Ascending aorta (tissue), 2 donors: Measurements from ENCODE around the gene ZFYVE9. TPM values are rescaled to one million over a fixed set of nuclear protein-coding genes. Genes with fewer than 3 reads are reported as not detected.
"Not testable (repeated sequence)": the region's sequence is repeated elsewhere in the genome, so short reads cannot be mapped to it uniquely, and the experiment has no call there.

Source experiments
- DNase-seq, 2 donors: peaks; one replicate each; pipeline ENCODE4 v3.0.0-alpha.2; 2019; ENCODE audit warnings: low spot score in 2 of 2
- H3K27ac ChIP-seq, 2 donors: fragments of 200-600 bp; sonication (generic); one replicate each; pipeline ENCODE4 v1.5.1; 2016 to 2017; ENCODE audit warnings: mild to moderate bottlenecking in 1 of 2
- H3K27me3 ChIP-seq: fragments of 200-600 bp; sonication (generic); one replicate; pipeline ENCODE4 v1.5.1; 2017
- H3K36me3 ChIP-seq, 2 donors: fragments of 200-600 bp; sonication (generic); one replicate each; pipeline ENCODE4 v1.5.1; 2016
- H3K4me1 ChIP-seq, 2 donors: fragments of 200-600 bp; sonication (generic); one replicate each; pipeline ENCODE4 v1.5.1; 2016 to 2017; ENCODE audit warnings: mild to moderate bottlenecking in 1 of 2
- H3K4me3 ChIP-seq, 2 donors: fragments of 200-600 bp; sonication (generic); one replicate each; pipeline ENCODE4 v1.5.1; 2016 to 2017; ENCODE audit warnings: mild to moderate bottlenecking in 1 of 2
- H3K9me3 ChIP-seq, 2 donors: fragments of 200-600 bp; sonication (generic); one replicate each; pipeline ENCODE4 v1.5.1; 2016
- CTCF ChIP-seq, 3 experiments: fragments of 200-600 bp in 2 of 3; fragments of 450-650 bp in 1 of 3; sonication (generic) in 2 of 3; IDR thresholded peaks; one replicate each; pipeline ENCODE4 v1.5.1; 2016 to 2019; ENCODE audit warnings: antibody characterized with exemption in 3 of 3, mild to moderate bottlenecking in 1 of 3, moderate library complexity in 1 of 3
- intact Hi-C: fragments of 100-400 bp; cut with DNase I; formaldehyde crosslinking; loops from one replicate; pipeline ENCODE4 v1.15.1; 2023
- total RNA-seq: library from RNA; depleted of rRNA; stranded (reverse); fragments of >200 nt; gene quantifications from one replicate; pipeline ENCODE4 v1.1.0, GENCODE V29; 2016

Gene ZFYVE9
- total RNA-seq, 1 donor from 2014 or later, result 8.1 TPM

- H3K27ac ChIP-seq, result no peak overlapping the region
- H3K36me3 ChIP-seq, result no peaks in the 10 kb centered on the region
- no peak for TF ChIP-seq CTCF (IDR thresholded peaks at IDR 0.05)
- H3K4me1 ChIP-seq, result no peaks in the 10 kb centered on the region
- no peak for DNase-seq
- intact Hi-C loops, result no loop called here
- no peaks in the 10 kb centered on the region for H3K27me3 ChIP-seq
- H3K4me3 ChIP-seq, result no peak overlapping the region
- no peaks in the 10 kb centered on the region for H3K9me3 ChIP-seq
Observed at GRCh38 chr1:52180176-52180575, 38.3 kb downstream of the ZFYVE9 start.

- H3K4me1 ChIP-seq, H3K36me3 ChIP-seq, DNase-seq, H3K4me3 ChIP-seq, intact Hi-C loops, H3K27me3 ChIP-seq, H3K27ac ChIP-seq, H3K9me3 ChIP-seq: not testable (repeated sequence)
Observed at GRCh38 chr1:52181759-52182158, 39.9 kb downstream of the ZFYVE9 start.

- H3K9me3 ChIP-seq, H3K27me3 ChIP-seq, intact Hi-C loops, H3K4me3 ChIP-seq, DNase-seq, H3K4me1 ChIP-seq, H3K27ac ChIP-seq, H3K36me3 ChIP-seq: not testable (repeated sequence)
Observed at GRCh38 chr1:52182328-52182727, 40.4 kb downstream of the ZFYVE9 start.

DNA sequence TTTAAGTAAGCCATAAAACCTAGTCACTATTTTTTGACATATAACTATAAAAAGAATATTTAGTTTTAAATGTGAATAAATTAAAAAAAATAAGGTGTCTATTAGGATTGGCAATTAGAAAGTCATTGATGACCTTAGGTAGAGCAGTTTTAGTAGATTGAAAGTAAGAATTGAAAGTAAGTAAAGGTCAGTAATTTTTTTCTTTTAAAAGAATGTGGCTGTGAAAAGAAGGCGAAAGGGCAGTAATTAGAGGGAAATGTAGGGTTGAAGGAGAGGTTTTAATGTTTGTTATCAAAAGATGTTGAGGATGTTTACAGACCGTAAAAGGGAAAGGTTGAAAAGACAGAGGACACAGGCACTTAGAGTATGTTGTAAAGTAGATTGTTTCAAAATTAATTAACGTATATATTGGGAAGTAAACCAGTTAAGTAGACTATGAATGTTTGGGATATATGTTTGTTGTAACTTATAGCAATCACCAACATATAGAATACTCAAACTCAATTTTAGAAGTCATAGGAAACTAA, 41.0 kb downstream of the ZFYVE9 start:
- H3K27ac ChIP-seq, result no peak overlapping the region
- no peak for DNase-seq
- no peak overlapping the region for H3K4me3 ChIP-seq
- no peak for TF ChIP-seq CTCF (IDR thresholded peaks at IDR 0.05)
- no peaks in the 10 kb centered on the region for H3K9me3 ChIP-seq
- intact Hi-C loops, result no loop called here
- H3K27me3 ChIP-seq, result no peaks in the 10 kb centered on the region
- no peaks in the 10 kb centered on the region for H3K36me3 ChIP-seq
- peaks cover 0 to 3% of the 10 kb centered on the region in 2 donors for H3K4me1 ChIP-seq

DNA sequence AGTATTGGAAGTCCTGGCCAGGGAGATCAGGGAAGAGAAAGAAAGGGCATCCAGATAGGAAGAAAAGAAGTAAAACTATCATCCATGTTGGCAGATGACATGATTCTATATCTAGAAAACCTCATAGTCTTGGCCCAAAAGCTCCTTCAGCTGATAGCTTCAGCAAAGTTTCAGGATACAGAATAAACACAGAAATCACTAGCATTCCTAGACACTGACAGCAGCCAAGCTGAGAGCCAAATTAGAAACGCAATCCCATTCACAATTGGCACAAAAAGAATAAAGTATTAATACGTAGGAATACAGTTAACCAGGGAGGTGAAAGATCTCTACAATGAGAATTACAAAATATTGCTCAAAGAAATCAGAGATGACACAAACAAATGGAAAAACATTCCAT, 44.6 kb downstream of the ZFYVE9 start:
- TF ChIP-seq CTCF (IDR thresholded peaks at IDR 0.05), result no peak
- no peak for DNase-seq
- intact Hi-C loops, result no loop called here
- no peak overlapping the region for H3K4me3 ChIP-seq
- no peaks in the 10 kb centered on the region for H3K9me3 ChIP-seq
- H3K27ac ChIP-seq, result peak overlapping the region in 1 of 2 donors; percentile 43
- H3K4me1 ChIP-seq, result peaks cover 0 to 3% of the 10 kb centered on the region in 2 donors
- no peaks in the 10 kb centered on the region for H3K36me3 ChIP-seq
- no peaks in the 10 kb centered on the region for H3K27me3 ChIP-seq

GRCh38 chr1:52189898-52190480, 48.1 kb downstream of the ZFYVE9 start:
- TF ChIP-seq CTCF (IDR thresholded peaks at IDR 0.05), result no peak
- H3K4me3 ChIP-seq, result no peak overlapping the region
- peaks cover 0 to 3% of the 10 kb centered on the region in 2 donors for H3K4me1 ChIP-seq
- H3K9me3 ChIP-seq, result no peaks in the 10 kb centered on the region
- H3K27me3 ChIP-seq, result no peaks in the 10 kb centered on the region
- no peak for DNase-seq
- H3K27ac ChIP-seq, result no peak overlapping the region
- intact Hi-C loops, result no loop called here
- no peaks in the 10 kb centered on the region for H3K36me3 ChIP-seq
